HepG2 (cell line): Measurements from ENCODE around the gene CDH19. TPM values are rescaled to one million over a fixed set of nuclear protein-coding genes. Genes with fewer than 3 reads are reported as not detected.

Experiments used
- ATAC-seq: fragments of 200-7000 bp; cut with Tn5 transposase; 3 replicates; pipeline ENCODE4 v1.9.1; 2020; ENCODE audit warnings: mild to moderate bottlenecking, moderate library complexity
- BruUV-seq: library from RNA; stranded (reverse); fragments of 400-500 nt; replicated peaks from 2 replicates; lab custom pipeline; 2021; lab: Mats Ljungman, UMichigan
- CTCF ChIA-PET: fragments of 300-600 bp; formaldehyde crosslinking; extraction: SDS; loops from one replicate; lab custom pipeline; 2021; ENCODE audit warnings: low total read pairs, inconsistent platforms, low intra/inter-chr PET ratio; lab: Yijun Ruan, JAX
- POLR2A ChIA-PET: fragments of 350-600 bp; sonication (Branson Sonifier 250); formaldehyde crosslinking; loops from one replicate; lab custom pipeline; 2020; ENCODE audit warnings: antibody characterized with exemption, inconsistent platforms; lab: Yijun Ruan, JAX
- DNase-seq: peaks from one replicate; pipeline ENCODE4 v3.0.0-alpha.2; 2015; ENCODE audit warnings: low spot score
- FAIRE-seq: peaks from 3 replicates; lab custom pipeline; 2011; peaks lifted over from hg19 to GRCh38; lab: Jason Lieb, UNC
- H2AFZ ChIP-seq: one replicate; pipeline ENCODE4 v1.6.1; 2011; ENCODE audit warnings: low read length, inconsistent platforms
- H3K27ac ChIP-seq: fragments of 300-600 bp; 3 replicates; pipeline ENCODE4 v1.8.0; 2011; ENCODE audit warnings: mixed run types, mild to moderate bottlenecking, mixed read lengths, low read length, inconsistent platforms; ENCODE audit not compliant: insufficient read depth; ENCODE audit errors: extremely low read length
- H3K27me3 ChIP-seq, 2 experiments: fragments of 200-600 bp in 1 of 2; 2 replicates in 1 of 2; 3 replicates in 1 of 2; pipeline versions ENCODE4 v1.6.0 to v1.8.0; 2011; ENCODE audit warnings: low read length in 2 of 2, mild to moderate bottlenecking in 2 of 2, moderate library complexity in 2 of 2, inconsistent platforms in 1 of 2; ENCODE audit not compliant: insufficient read depth in 2 of 2, control insufficient read depth in 1 of 2
- H3K36me3 ChIP-seq, 2 experiments: fragments of 200-600 bp in 1 of 2; replicated peaks in 1 of 2; 2 replicates in 1 of 2; 3 replicates in 1 of 2; pipeline versions ENCODE4 v1.5.1 to v1.8.0; 2011; ENCODE audit warnings: low read length in 2 of 2, inconsistent platforms in 1 of 2; ENCODE audit not compliant: insufficient read depth in 2 of 2, control insufficient read depth in 1 of 2
- H3K4me1 ChIP-seq: 2 replicates; pipeline ENCODE4 v1.5.1; 2012; ENCODE audit warnings: low read length, inconsistent platforms; ENCODE audit not compliant: insufficient read depth
- H3K4me2 ChIP-seq: 2 replicates; pipeline ENCODE4 v1.6.0; 2011; ENCODE audit warnings: low read depth, low read length, inconsistent platforms
- H3K4me3 ChIP-seq, 3 experiments: fragments of 200-600 bp in 1 of 3; sonication (generic), shearing (Covaris generic) in 1 of 3; replicated peaks in 1 of 3; 2 replicates each; pipeline ENCODE4 v1.5.1; 2011 to 2016; ENCODE audit warnings: low read length in 3 of 3, inconsistent platforms in 2 of 3, low read depth in 2 of 3, mild to moderate bottlenecking in 2 of 3, control low read depth in 1 of 3, mixed read lengths in 1 of 3; ENCODE audit not compliant: insufficient read depth in 1 of 3
- H3K79me2 ChIP-seq: one replicate; pipeline ENCODE4 v1.6.1; 2011; ENCODE audit warnings: low read length, inconsistent platforms; ENCODE audit not compliant: insufficient read depth
- H3K9ac ChIP-seq: 2 replicates; pipeline ENCODE4 v1.6.0; 2011; ENCODE audit warnings: mild to moderate bottlenecking, low read depth, low read length, inconsistent platforms; ENCODE audit not compliant: insufficient read depth
- H3K9me3 ChIP-seq: 2 replicates; pipeline ENCODE4 v1.5.1; 2012; ENCODE audit warnings: mild to moderate bottlenecking, low read length
- H4K20me1 ChIP-seq: 2 replicates; pipeline ENCODE4 v1.6.0; 2011; ENCODE audit warnings: inconsistent platforms, mild to moderate bottlenecking, low read length, moderate library complexity; ENCODE audit not compliant: insufficient read depth
- FOXA3 ChIP-seq: IDR thresholded peaks from 2 replicates; pipeline ENCODE4 v1.6.1; 2016; ENCODE audit warnings: missing genetic modification reagents, missing compliant biosample characterization
- FOXO1 ChIP-seq: sonication (generic); formaldehyde crosslinking; IDR thresholded peaks from 2 replicates; pipeline ENCODE4 v1.4.0; 2020; ENCODE audit warnings: missing genetic modification reagents
- GFI1 ChIP-seq: sonication (generic); formaldehyde crosslinking; IDR thresholded peaks from 2 replicates; pipeline ENCODE4 v1.5.0; 2020; ENCODE audit warnings: missing genetic modification reagents, mild to moderate bottlenecking, borderline replicate concordance
- HNRNPUL1 ChIP-seq: fragments of 200-400 bp; formaldehyde crosslinking; IDR thresholded peaks from 2 replicates; pipeline ENCODE4 v1.6.1; 2017; ENCODE audit warnings: low read depth, mild to moderate bottlenecking, low read length, moderate library complexity
- KAT7 ChIP-seq: IDR thresholded peaks from 2 replicates; pipeline ENCODE4 v1.6.1; 2018; ENCODE audit warnings: borderline replicate concordance, missing compliant biosample characterization
- MBD4 ChIP-seq: IDR thresholded peaks from 2 replicates; pipeline ENCODE4 v1.6.1; 2012; ENCODE audit warnings: low read length, inconsistent platforms, borderline replicate concordance
- TOPORS ChIP-seq: sonication (generic); formaldehyde crosslinking; IDR thresholded peaks from 2 replicates; pipeline ENCODE4 v1.8.0; 2023; ENCODE audit warnings: mild to moderate bottlenecking, missing genetic modification reagents
- YEATS2 ChIP-seq: sonication (generic); formaldehyde crosslinking; IDR thresholded peaks from 2 replicates; pipeline ENCODE4 v1.4.0; 2020; ENCODE audit warnings: missing genetic modification reagents, borderline replicate concordance
- ZC3H13 ChIP-seq: sonication (generic); formaldehyde crosslinking; IDR thresholded peaks from 2 replicates; pipeline ENCODE4 v1.8.1; 2023; ENCODE audit warnings: mild to moderate bottlenecking, missing genetic modification reagents, moderate library complexity
- ZNF234 ChIP-seq: sonication (generic); formaldehyde crosslinking; conservative IDR thresholded peaks from 2 replicates; pipeline ENCODE4 v1.5.1; 2020; ENCODE audit warnings: mild to moderate bottlenecking, missing genetic modification reagents
- ZNF550 ChIP-seq: sonication (generic); formaldehyde crosslinking; IDR thresholded peaks from 2 replicates; pipeline ENCODE4 v1.4.0; 2020; ENCODE audit warnings: mild to moderate bottlenecking, missing genetic modification reagents, borderline replicate concordance
- ZNF883 ChIP-seq: sonication (generic); formaldehyde crosslinking; IDR thresholded peaks from 2 replicates; pipeline ENCODE4 v1.5.1; 2020; ENCODE audit warnings: mild to moderate bottlenecking, missing genetic modification reagents; ENCODE audit errors: not compliant biosample characterization
- WGBS: methylation state at CpG from one replicate; pipeline ENCODE4 v1.1.6; 2017; ENCODE audit warnings: low lambda C conversion rate; 5-methylcytosine and 5-hydroxymethylcytosine counted together
- in situ Hi-C: cut with HindIII; loops from 2 replicates; pipeline ENCODE4 v1.10.0; 2017; ENCODE audit warnings: low pct_unique_long_range_greater_than_20kb; ENCODE audit not compliant: extremely low pct_ligation_motif_present
- intact Hi-C: fragments of 100-400 bp; cut with micrococcal nuclease; formaldehyde crosslinking; loops from one replicate; pipeline ENCODE4 v1.10.0; 2022; ENCODE audit not compliant: unreplicated experiment
- polyA plus RNA-seq, 8 experiments: library from polyadenylated mRNA; depleted of rRNA in 3 of 8; stranded (reverse) in 7 of 8; unstranded in 1 of 8; fragments of >200 nt; fragmentation: Illumina TruSeq in 4 of 8; extraction: Trizol in 4 of 8; gene quantifications; 2 replicates each; pipeline versions ENCODE4 v1.2.1 to v1.2.3, GENCODE V29; 2011 to 2016; ENCODE audit warnings: low read depth in 4 of 8, missing spikeins in 1 of 8, mixed read lengths in 1 of 8; ENCODE audit not compliant: insufficient read depth in 1 of 8
- total RNA-seq, 5 experiments: library from RNA; depleted of rRNA; stranded (reverse); fragments of >200 nt; fragmentation: Illumina TruSeq; extraction: Trizol; gene quantifications; 2 replicates each; pipeline ENCODE4 v1.2.3, GENCODE V29; 2016; ENCODE audit warnings: low read depth in 1 of 5
- TF ChIP-seq, protein P1 (sequence below): sonication (generic); formaldehyde crosslinking; IDR thresholded peaks from 2 replicates; pipeline ENCODE4 v1.5.1; 2020; ENCODE audit warnings: missing genetic modification reagents, mild to moderate bottlenecking, borderline replicate concordance
- TF ChIP-seq, protein P2 (sequence below): sonication (generic); formaldehyde crosslinking; IDR thresholded peaks from 2 replicates; pipeline ENCODE4 v1.4.0; 2020; ENCODE audit warnings: mild to moderate bottlenecking, missing genetic modification reagents
- TF ChIP-seq, protein P3 (sequence below): sonication (generic); formaldehyde crosslinking; IDR thresholded peaks from 2 replicates; pipeline ENCODE4 v1.4.0; 2020; ENCODE audit warnings: missing genetic modification reagents, borderline replicate concordance
- TF ChIP-seq, protein P4 (sequence below): sonication (generic); formaldehyde crosslinking; IDR thresholded peaks from 2 replicates; pipeline ENCODE4 v1.4.0; 2020; ENCODE audit warnings: missing genetic modification reagents, mild to moderate bottlenecking, borderline replicate concordance

CDH19 gene
- total and polyA plus RNA-seq, 2 of the 13 experiments (the other 11 are each of a cell fraction or from before 2014, with no cell fraction given) = not detected

DNA sequence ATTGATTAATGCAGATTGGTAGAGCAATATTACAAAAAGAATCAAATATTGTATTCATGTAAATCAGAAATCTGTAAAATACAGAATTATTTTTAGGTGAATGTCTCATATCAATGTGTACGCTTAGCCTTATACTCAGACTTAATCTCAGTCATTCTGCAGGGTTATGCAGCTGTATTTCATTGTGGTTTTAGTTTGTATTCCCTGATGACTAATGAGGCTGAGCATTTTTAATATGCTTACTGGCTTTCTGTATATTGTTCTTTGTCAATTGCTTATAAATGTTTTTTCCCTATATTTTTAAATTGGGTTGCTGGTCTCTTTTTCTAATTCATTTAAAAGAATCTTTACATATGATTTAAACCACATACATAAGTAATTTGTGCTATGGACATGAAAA is 50.1 kb downstream of the CDH19 start (continued):
- TF ChIP-seq ZNF234 (no peak), FOXO1 (CRISPR knock-in tag) (no peak)
- TF ChIP-seq, protein P1, sequence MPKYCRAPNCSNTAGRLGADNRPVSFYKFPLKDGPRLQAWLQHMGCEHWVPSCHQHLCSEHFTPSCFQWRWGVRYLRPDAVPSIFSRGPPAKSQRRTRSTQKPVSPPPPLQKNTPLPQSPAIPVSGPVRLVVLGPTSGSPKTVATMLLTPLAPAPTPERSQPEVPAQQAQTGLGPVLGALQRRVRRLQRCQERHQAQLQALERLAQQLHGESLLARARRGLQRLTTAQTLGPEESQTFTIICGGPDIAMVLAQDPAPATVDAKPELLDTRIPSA (CRISPR knock-in tag) = no peak
- TF ChIP-seq, protein P2, sequence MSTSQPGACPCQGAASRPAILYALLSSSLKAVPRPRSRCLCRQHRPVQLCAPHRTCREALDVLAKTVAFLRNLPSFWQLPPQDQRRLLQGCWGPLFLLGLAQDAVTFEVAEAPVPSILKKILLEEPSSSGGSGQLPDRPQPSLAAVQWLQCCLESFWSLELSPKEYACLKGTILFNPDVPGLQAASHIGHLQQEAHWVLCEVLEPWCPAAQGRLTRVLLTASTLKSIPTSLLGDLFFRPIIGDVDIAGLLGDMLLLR = no peak

DNA sequence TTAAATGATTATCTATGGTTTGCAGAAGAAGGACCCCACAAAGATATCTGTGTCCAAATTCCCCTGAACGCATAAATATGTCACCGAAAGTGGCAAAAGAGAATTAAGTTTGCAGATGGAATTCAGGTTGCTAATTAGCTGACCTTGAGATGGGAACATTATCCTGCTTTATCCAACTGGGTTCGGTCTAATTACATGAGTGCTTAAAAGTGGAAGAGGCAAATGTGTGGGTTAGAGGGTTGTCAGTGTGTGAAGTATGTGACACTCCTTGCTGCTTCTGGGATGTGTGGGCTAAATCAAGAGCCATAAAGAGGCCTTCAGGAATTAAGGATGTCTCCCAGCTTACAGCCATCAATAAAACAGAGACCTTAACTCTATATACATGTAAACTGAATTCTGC is 53.5 kb downstream of the CDH19 start:
- no peaks in the 10 kb centered on the region for H3K27me3 ChIP-seq
- BruUV-seq = no TSS peak
- no peaks in the 10 kb centered on the region for H4K20me1 ChIP-seq
- in situ Hi-C loops = loop anchor here (25.0 kb wide), 1 partner anchor 637 kb away; no protein-coding TSS in a partner anchor
- no peak for FAIRE-seq
- ATAC-seq = no peak
- no peaks in the 10 kb centered on the region for H3K4me1 ChIP-seq
- H3K4me3 ChIP-seq = no peak overlapping the region
- no peak overlapping the region for H3K27ac ChIP-seq
- ChIA-PET CTCF (no interaction called here), POLR2A (no interaction called here)
- no peak overlapping the region for H3K4me2 ChIP-seq
- intact Hi-C loops = no loop called here
- H3K9ac ChIP-seq = no peak overlapping the region
- H2AFZ ChIP-seq = no peak overlapping the region
- no peaks in the 10 kb centered on the region for H3K36me3 ChIP-seq
- H3K9me3 ChIP-seq = no peaks in the 10 kb centered on the region
- H3K79me2 ChIP-seq = no peaks in the 10 kb centered on the region
- WGBS = 19% methylated on average over 3 of the region's 3 CpGs
- no peak for DNase-seq
- TF ChIP-seq MBD4 = no peak
- TF ChIP-seq FOXO1 (CRISPR knock-in tag) = no peak
- TF ChIP-seq, protein P3, sequence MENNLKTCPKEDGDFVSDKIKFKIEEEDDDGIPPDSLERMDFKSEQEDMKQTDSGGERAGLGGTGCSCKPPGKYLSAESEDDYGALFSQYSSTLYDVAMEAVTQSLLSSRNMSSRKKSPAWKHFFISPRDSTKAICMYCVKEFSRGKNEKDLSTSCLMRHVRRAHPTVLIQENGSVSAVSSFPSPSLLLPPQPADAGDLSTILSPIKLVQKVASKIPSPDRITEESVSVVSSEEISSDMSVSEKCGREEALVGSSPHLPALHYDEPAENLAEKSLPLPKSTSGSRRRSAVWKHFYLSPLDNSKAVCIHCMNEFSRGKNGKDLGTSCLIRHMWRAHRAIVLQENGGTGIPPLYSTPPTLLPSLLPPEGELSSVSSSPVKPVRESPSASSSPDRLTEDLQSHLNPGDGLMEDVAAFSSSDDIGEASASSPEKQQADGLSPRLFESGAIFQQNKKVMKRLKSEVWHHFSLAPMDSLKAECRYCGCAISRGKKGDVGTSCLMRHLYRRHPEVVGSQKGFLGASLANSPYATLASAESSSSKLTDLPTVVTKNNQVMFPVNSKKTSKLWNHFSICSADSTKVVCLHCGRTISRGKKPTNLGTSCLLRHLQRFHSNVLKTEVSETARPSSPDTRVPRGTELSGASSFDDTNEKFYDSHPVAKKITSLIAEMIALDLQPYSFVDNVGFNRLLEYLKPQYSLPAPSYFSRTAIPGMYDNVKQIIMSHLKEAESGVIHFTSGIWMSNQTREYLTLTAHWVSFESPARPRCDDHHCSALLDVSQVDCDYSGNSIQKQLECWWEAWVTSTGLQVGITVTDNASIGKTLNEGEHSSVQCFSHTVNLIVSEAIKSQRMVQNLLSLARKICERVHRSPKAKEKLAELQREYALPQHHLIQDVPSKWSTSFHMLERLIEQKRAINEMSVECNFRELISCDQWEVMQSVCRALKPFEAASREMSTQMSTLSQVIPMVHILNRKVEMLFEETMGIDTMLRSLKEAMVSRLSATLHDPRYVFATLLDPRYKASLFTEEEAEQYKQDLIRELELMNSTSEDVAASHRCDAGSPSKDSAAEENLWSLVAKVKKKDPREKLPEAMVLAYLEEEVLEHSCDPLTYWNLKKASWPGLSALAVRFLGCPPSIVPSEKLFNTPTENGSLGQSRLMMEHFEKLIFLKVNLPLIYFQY = no peak
- TF ChIP-seq ZC3H13 (CRISPR knock-in tag) = no peak
- no peak for TF ChIP-seq GFI1 (CRISPR knock-in tag)
- TF ChIP-seq ZNF550 (CRISPR knock-in tag) = no peak
- no peak for TF ChIP-seq KAT7 (CRISPR knock-in tag)
- TF ChIP-seq, protein P4, sequence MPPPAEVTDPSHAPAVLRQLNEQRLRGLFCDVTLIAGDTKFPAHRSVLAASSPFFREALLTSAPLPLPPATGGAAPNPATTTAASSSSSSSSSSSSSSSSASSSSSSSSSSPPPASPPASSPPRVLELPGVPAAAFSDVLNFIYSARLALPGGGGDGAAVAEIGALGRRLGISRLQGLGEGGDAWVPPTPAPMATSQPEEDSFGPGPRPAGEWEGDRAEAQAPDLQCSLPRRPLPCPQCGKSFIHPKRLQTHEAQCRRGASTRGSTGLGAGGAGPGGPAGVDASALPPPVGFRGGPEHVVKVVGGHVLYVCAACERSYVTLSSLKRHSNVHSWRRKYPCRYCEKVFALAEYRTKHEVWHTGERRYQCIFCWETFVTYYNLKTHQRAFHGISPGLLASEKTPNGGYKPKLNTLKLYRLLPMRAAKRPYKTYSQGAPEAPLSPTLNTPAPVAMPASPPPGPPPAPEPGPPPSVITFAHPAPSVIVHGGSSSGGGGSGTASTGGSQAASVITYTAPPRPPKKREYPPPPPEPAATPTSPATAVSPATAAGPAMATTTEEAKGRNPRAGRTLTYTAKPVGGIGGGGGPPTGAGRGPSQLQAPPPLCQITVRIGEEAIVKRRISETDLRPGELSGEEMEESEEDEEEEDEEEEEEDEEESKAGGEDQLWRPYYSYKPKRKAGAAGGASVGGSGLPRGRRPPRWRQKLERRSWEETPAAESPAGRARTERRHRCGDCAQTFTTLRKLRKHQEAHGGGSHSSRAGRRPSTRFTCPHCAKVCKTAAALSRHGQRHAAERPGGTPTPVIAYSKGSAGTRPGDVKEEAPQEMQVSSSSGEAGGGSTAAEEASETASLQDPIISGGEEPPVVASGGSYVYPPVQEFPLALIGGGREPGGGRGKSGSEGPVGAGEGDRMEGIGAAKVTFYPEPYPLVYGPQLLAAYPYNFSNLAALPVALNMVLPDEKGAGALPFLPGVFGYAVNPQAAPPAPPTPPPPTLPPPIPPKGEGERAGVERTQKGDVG (CRISPR knock-in tag) = no peak
- no peak for TF ChIP-seq YEATS2
- no peak for TF ChIP-seq ZNF883 (CRISPR knock-in tag)
- TF ChIP-seq FOXA3 (CRISPR knock-in tag) = no peak
- TF ChIP-seq HNRNPUL1 = no peak
- TF ChIP-seq TOPORS (CRISPR knock-in tag) = no peak
